ENCODE measurements around the gene OCA2. TPM values are rescaled to one million over a fixed set of nuclear protein-coding genes. Genes with fewer than 3 reads are reported as not detected.

The OCA2 gene
- total and polyA plus RNA-seq, 2 of the 8 experiments (the other 6 are each of a cell fraction or from before 2014, with no cell fraction given): 0.20 TPM

- H2BK12ac ChIP-seq (ENCODE audit: low read depth, low read length): no peak overlapping the region
- H3K9me3 ChIP-seq (ENCODE audit: insufficient read depth in 2 of 2, low read depth in 1 of 2, low read length in 1 of 2): no peaks in the 10 kb centered on the region
- 94% methylated on average over 7 of the region's 7 CpGs; no CpG with 5 or more reads in 1 of the 2 experiments for WGBS, 2 experiments (ENCODE audit: extremely low coverage in 1 of 2, insufficient coverage in 1 of 2, insufficient read length in 1 of 2, insufficient replicate concordance in 2 of 2, low coverage in 1 of 2, low lambda C conversion rate in 2 of 2, missing lambda C conversion rate in 1 of 2)
- no peak overlapping the region for H3K4ac ChIP-seq (replicated peaks; ENCODE audit: insufficient read length, low read depth, low read length)
- no peaks in the 10 kb centered on the region for H3K79me1 ChIP-seq (ENCODE audit: low read depth, low read length)
- H2BK120ac ChIP-seq (replicated peaks; ENCODE audit: low read depth, low read length): no peak overlapping the region
- H4K8ac ChIP-seq (ENCODE audit: extremely low read depth, insufficient read depth, low read length): no peak overlapping the region
- H2BK5ac ChIP-seq (ENCODE audit: low read depth, low read length): no peak overlapping the region
- H3K56ac ChIP-seq (replicated peaks; ENCODE audit: insufficient read length, low read depth, low read length): no peak overlapping the region
- H3K9ac ChIP-seq (replicated peaks in 1 of 4; ENCODE audit: extremely low read depth in 1 of 4, low read depth in 3 of 4, low read length in 3 of 4): no peak overlapping the region
- H2BK20ac ChIP-seq (ENCODE audit: low read length): no peak overlapping the region
- no peak overlapping the region for H3K4me2 ChIP-seq (ENCODE audit: insufficient read depth in 1 of 2, low read depth in 2 of 2, low read length in 2 of 2)
- FAIRE-seq: no peak
- ChIA-PET POLR2A (ENCODE audit: partially characterized antibody) (no interaction called here), CTCF (ENCODE audit: partially characterized antibody) (interaction anchor here (1.2 kb wide), 1 partner anchor 1134 kb away, joined by 3 read pairs; no protein-coding TSS in a partner anchor)
- no peak overlapping the region for H4K91ac ChIP-seq (replicated peaks; ENCODE audit: insufficient read length, low read length)
- no peak overlapping the region for H3K27ac ChIP-seq (ENCODE audit: low read depth, low read length)
- no peaks in the 10 kb centered on the region for H3K27me3 ChIP-seq (replicated peaks in 1 of 4; ENCODE audit: control insufficient read depth in 3 of 4, extremely low read depth in 1 of 4, insufficient read depth in 3 of 4, low read length in 3 of 4)
- peaks cover 0 to 3% (median 1%) of the 10 kb centered on the region in 4 experiments; a peak in 3 of 7 replicates for H3K4me1 ChIP-seq (replicated peaks in 1 of 4; ENCODE audit: control insufficient read depth in 3 of 4, insufficient read depth in 4 of 4, low read length in 3 of 4)
- no peaks in the 10 kb centered on the region for H3K36me3 ChIP-seq (ENCODE audit: control insufficient read depth in 2 of 4, insufficient read depth in 4 of 4, low read length in 3 of 4)
- no peak for DNase-seq (ENCODE audit: low read depth in 1 of 2, low spot score in 2 of 2)
- no peak overlapping the region for H2BK15ac ChIP-seq (ENCODE audit: low read length)
- no peak overlapping the region for H2AFZ ChIP-seq (ENCODE audit: low read length)
- no peak overlapping the region for H3K23ac ChIP-seq (ENCODE audit: insufficient read length)
- H3K23me2 ChIP-seq (ENCODE audit: low read depth, low read length): no peaks in the 10 kb centered on the region
- no peak overlapping the region for H2AK5ac ChIP-seq (ENCODE audit: low read depth, low read length)
- H4K5ac ChIP-seq (ENCODE audit: insufficient read length, low read depth, low read length): no peak overlapping the region
- no peaks in the 10 kb centered on the region for H3K79me2 ChIP-seq (ENCODE audit: control insufficient read depth in 1 of 2, insufficient read depth in 2 of 2, low read length in 2 of 2)
- H3K18ac ChIP-seq (ENCODE audit: extremely low read depth, low read length): no peak overlapping the region
- H4K20me1 ChIP-seq (replicated peaks in 1 of 2; ENCODE audit: control insufficient read depth in 1 of 2, insufficient read depth in 2 of 2, low read length in 2 of 2): no peaks in the 10 kb centered on the region
- H3K4me3 ChIP-seq (ENCODE audit: extremely low read depth in 1 of 4, insufficient read depth in 2 of 4, low read depth in 3 of 4, low read length in 4 of 4): no peak overlapping the region
- no peak overlapping the region for H3K14ac ChIP-seq (ENCODE audit: insufficient read length)
- TF ChIP-seq KDM5A (IDR thresholded peaks at IDR 0.05; ENCODE audit: low read length) (no peak), SP1 (IDR thresholded peaks at IDR 0.05; ENCODE audit: low read depth, low read length) (no peak), YY1 (IDR thresholded peaks at IDR 0.05; ENCODE audit: low read depth, low read length) (no peak)
These were observed 73.7 kb downstream of the OCA2 start for GRCh38 chr15:28025413-28025812.

All from H1 (cell line).